ENCODE results near the gene CX3CR1.

CX3CR1 gene

GRCh38 chr3:39269528-39269927, 10.3 kb downstream of the CX3CR1 start:
- Mint-ChIP-seq H3K9me3 (no peaks in the 10 kb centered on the region), H3K4me3 (no peak overlapping the region), H3K27me3 (ENCODE audit: low read depth) (no peaks in the 10 kb centered on the region), H3K4me1 (peaks cover 17% of the 10 kb centered on the region), H3K36me3 (ENCODE audit: low read depth) (no peaks in the 10 kb centered on the region), H3K27ac (no peak overlapping the region)
- TF ChIP-seq CTCF (IDR thresholded peaks at IDR 0.05; ENCODE audit: unreplicated experiment in 3 of 3): no peak

GRCh38 chr3:39268549-39268900, 11.3 kb downstream of the CX3CR1 start:
- TF ChIP-seq CTCF (IDR thresholded peaks at IDR 0.05; ENCODE audit: unreplicated experiment in 3 of 3): no peak
- H3K27ac Mint-ChIP-seq: no peak overlapping the region
- no peaks in the 10 kb centered on the region for H3K27me3 Mint-ChIP-seq (ENCODE audit: low read depth)
- H3K4me1 Mint-ChIP-seq: peaks cover 19% of the 10 kb centered on the region
- no peak overlapping the region for H3K4me3 Mint-ChIP-seq
- no peaks in the 10 kb centered on the region for H3K9me3 Mint-ChIP-seq
- H3K36me3 Mint-ChIP-seq (ENCODE audit: low read depth): no peaks in the 10 kb centered on the region

GRCh38 chr3:39267631-39268548, 11.9 kb downstream of the CX3CR1 start:
- H3K27me3 Mint-ChIP-seq (ENCODE audit: low read depth): no peaks in the 10 kb centered on the region
- no peaks in the 10 kb centered on the region for H3K9me3 Mint-ChIP-seq
- no peak for TF ChIP-seq CTCF (IDR thresholded peaks at IDR 0.05; ENCODE audit: unreplicated experiment in 3 of 3)
- peaks cover 25% of the 10 kb centered on the region for H3K4me1 Mint-ChIP-seq
- no peak overlapping the region for H3K27ac Mint-ChIP-seq
- no peaks in the 10 kb centered on the region for H3K36me3 Mint-ChIP-seq (ENCODE audit: low read depth)
- no peak overlapping the region for H3K4me3 Mint-ChIP-seq

GRCh38 chr3:39264053-39264452, 15.8 kb downstream of the CX3CR1 start:
- H3K4me3 Mint-ChIP-seq: no peak overlapping the region
- TF ChIP-seq CTCF (IDR thresholded peaks at IDR 0.05; ENCODE audit: unreplicated experiment in 3 of 3): no peak
- H3K9me3 Mint-ChIP-seq: no peaks in the 10 kb centered on the region
- H3K4me1 Mint-ChIP-seq: peaks cover 32% of the 10 kb centered on the region
- H3K36me3 Mint-ChIP-seq (ENCODE audit: low read depth): no peaks in the 10 kb centered on the region
- no peak overlapping the region for H3K27ac Mint-ChIP-seq
- H3K27me3 Mint-ChIP-seq (ENCODE audit: low read depth): no peaks in the 10 kb centered on the region

GRCh38 chr3:39263576-39263975, 16.3 kb downstream of the CX3CR1 start:
- Mint-ChIP-seq H3K36me3 (ENCODE audit: low read depth) (no peaks in the 10 kb centered on the region), H3K27me3 (ENCODE audit: low read depth) (no peaks in the 10 kb centered on the region), H3K4me1 (peaks cover 29% of the 10 kb centered on the region), H3K27ac (no peak overlapping the region), H3K4me3 (no peak overlapping the region), H3K9me3 (no peaks in the 10 kb centered on the region)
- TF ChIP-seq CTCF (IDR thresholded peaks at IDR 0.05; ENCODE audit: unreplicated experiment in 3 of 3): no peak

GRCh38 chr3:39262846-39263245, 17.0 kb downstream of the CX3CR1 start:
- Mint-ChIP-seq H3K9me3 (no peaks in the 10 kb centered on the region), H3K36me3 (ENCODE audit: low read depth) (no peaks in the 10 kb centered on the region), H3K27ac (no peak overlapping the region), H3K4me1 (peaks cover 23% of the 10 kb centered on the region), H3K4me3 (no peak overlapping the region), H3K27me3 (ENCODE audit: low read depth) (no peaks in the 10 kb centered on the region)
- TF ChIP-seq CTCF (IDR thresholded peaks at IDR 0.05; ENCODE audit: unreplicated experiment in 3 of 3): no peak
